Measurements from ENCODE around the gene USP12.
A peak's percentile ranks its signal among the peaks of the same experiment; 100 is the strongest.

Gene USP12

GRCh38 chr13:27131906-27132305, 39.7 kb downstream of the USP12 start:
- no peak for DNase-seq (ENCODE audit: low read depth)
- H3K4me3 ChIP-seq (ENCODE audit: low read depth, low read length), result no peak overlapping the region; the same call in 1 of the 2 replicates
- no peak for TF ChIP-seq CTCF (IDR thresholded peaks at IDR 0.05; ENCODE audit: low read depth, low read length, missing control alignments)

GRCh38 chr13:27130979-27131623, 40.5 kb downstream of the USP12 start:
- peak; percentile 97 for DNase-seq (ENCODE audit: low read depth)
- no peak for TF ChIP-seq CTCF (IDR thresholded peaks at IDR 0.05; ENCODE audit: low read depth, low read length, missing control alignments)
- H3K4me3 ChIP-seq (ENCODE audit: low read depth, low read length), result no peak overlapping the region

- DNase-seq (ENCODE audit: low read depth), result no peak
- TF ChIP-seq CTCF (IDR thresholded peaks at IDR 0.05; ENCODE audit: low read depth, low read length, missing control alignments), result no peak
- no peak overlapping the region for H3K4me3 ChIP-seq (ENCODE audit: low read depth, low read length)
These were observed 41.2 kb downstream of the USP12 start for GRCh38 chr13:27130223-27130978.

GRCh38 chr13:27128825-27129627, 42.6 kb downstream of the USP12 start:
- no peak for DNase-seq (ENCODE audit: low read depth)
- no peak overlapping the region for H3K4me3 ChIP-seq (ENCODE audit: low read depth, low read length)
- no peak for TF ChIP-seq CTCF (IDR thresholded peaks at IDR 0.05; ENCODE audit: low read depth, low read length, missing control alignments)

GRCh38 chr13:27126859-27127258, 44.8 kb downstream of the USP12 start:
- TF ChIP-seq CTCF (IDR thresholded peaks at IDR 0.05; ENCODE audit: low read depth, low read length, missing control alignments), result no peak
- no peak for DNase-seq (ENCODE audit: low read depth)
- no peak overlapping the region for H3K4me3 ChIP-seq (ENCODE audit: low read depth, low read length)

- no peak overlapping the region for H3K4me3 ChIP-seq (ENCODE audit: low read depth, low read length)
- no peak for TF ChIP-seq CTCF (IDR thresholded peaks at IDR 0.05; ENCODE audit: low read depth, low read length, missing control alignments)
- DNase-seq (ENCODE audit: low read depth), result no peak
These were observed 46.0 kb downstream of the USP12 start for GRCh38 chr13:27125357-27126282.
